GM12892 (cell line): ENCODE results near the gene USP5.

ENCODE experiments used
- POLR2A ChIP-seq: IDR thresholded peaks from 2 replicates; pipeline ENCODE4 v1.6.1; 2011; ENCODE audit warnings: low read depth, low read length, control low read depth
- TAF1 ChIP-seq: IDR thresholded peaks from 2 replicates; pipeline ENCODE4 v1.6.1; 2011; ENCODE audit warnings: low read depth, mild to moderate bottlenecking, control low read depth, low read length, borderline replicate concordance

- TF ChIP-seq TAF1 (no peak), POLR2A (no peak)
Observed at GRCh38 chr12:6840761-6841515, 11.0 kb upstream of the USP5 start, which contains the start of gene GNB3.
